Fibroblast of upper back skin (primary cell): ENCODE data around the gene MATCAP1.

Source experiments
- DNase-seq: peaks from one replicate; pipeline ENCODE4 v3.0.0-alpha.2; 2013

The MATCAP1 gene

GRCh38 chr16:67183627-67184452 lies at the start of gene MATCAP1:
Gene MATCAP1 (minus strand): TSS chr16:67183963. CDS start chr16:67180610, 3,353 bp downstream.
- peak; percentile 98 for DNase-seq

GRCh38 chr16:67230809-67231660 lies 47.3 kb upstream of the MATCAP1 start:
- no peak for DNase-seq

GRCh38 chr16:67229906-67230808 lies 46.4 kb upstream of the MATCAP1 start:
- DNase-seq = no peak

- DNase-seq = no peak
Measured at GRCh38 chr16:67228905-67229304, 45.1 kb upstream of the MATCAP1 start.

DNA sequence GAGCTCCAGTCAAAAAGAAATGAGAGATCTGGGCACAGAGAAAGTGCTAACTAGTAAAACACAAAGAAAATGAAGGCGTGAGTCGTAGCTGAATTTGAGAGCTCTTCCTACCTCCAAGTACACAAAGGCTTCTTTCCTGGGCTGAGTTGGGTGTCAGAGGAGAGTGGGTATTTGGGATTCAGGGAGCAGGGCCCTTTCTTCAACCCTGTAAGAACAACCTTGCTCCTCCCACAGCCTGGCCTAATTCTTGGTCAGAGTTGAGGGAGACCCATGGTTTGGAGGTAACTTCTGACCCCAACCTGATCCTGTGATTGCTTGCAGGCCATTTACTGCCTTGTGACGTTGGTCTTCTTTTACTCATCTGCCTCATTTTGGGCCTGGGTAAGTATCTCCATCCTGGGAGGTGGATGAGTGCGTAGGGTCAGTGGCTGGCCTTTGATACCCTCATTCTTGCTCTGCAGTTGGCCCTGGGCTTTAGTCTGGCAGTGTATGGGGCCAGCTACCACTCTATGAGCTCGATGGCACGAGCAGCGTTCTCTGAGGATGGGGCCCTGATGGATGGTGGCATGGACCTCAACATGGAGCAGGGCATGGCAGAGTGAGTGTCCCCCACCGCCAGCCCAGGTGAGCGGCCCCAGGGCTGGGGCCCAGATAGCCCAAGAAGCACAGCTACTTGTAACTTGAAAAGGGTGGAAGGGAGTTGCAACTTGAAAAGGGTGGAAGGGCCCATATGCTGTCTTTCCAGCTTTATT lies 44.4 kb upstream of the MATCAP1 start:
- DNase-seq = no peak

DNA sequence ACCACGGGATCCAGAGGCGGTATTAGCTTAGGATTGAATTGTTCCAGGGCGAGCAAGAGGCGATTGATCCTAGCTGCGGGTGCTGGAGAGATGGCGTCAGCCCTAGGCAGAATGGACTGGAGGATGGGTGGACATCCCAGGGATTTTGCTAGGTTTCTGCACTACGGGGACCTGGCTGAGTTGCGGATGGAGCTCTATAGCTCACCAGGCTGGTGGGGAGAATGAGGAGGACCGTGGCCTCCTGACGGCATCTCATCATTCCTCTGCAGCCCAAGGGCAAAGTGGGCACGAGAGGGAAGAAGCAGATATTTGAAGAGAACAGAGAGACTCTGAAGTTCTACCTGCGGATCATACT lies 43.8 kb upstream of the MATCAP1 start:
- no peak for DNase-seq

GRCh38 chr16:67226804-67227566 lies 43.2 kb upstream of the MATCAP1 start, which contains the start of gene TMEM208:
Gene TMEM208 (plus strand): TSS chr16:67227130. CDS start chr16:67227219, 89 bp downstream.
- DNase-seq = peak; percentile 99

DNA sequence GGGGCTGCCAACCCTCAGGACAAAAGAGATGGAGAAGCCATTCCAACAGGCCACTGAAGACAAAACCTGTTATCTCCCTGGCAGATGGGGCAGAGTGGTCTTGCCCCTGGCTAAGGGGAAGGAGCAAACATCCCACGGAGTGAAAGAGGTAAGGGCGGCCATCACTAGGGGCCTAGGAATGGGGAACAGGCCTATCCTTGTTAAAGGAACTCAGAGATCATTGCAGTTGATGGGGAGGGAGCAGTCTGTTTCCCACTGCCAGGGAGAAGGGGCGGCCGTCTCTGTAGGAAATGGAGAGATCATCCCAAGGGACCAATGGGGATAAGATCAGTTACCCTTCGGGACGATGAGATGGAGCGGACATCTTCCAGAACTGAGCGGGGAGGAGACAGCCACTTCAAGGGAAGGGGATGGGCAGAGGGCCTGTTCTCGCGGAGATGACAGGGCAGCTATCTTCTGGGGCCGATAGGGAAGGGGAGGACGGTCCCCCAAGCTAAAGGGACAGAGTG lies 42.6 kb upstream of the MATCAP1 start:
- no peak for DNase-seq

GRCh38 chr16:67223992-67224391 lies 40.2 kb upstream of the MATCAP1 start:
- DNase-seq = no peak

DNA sequence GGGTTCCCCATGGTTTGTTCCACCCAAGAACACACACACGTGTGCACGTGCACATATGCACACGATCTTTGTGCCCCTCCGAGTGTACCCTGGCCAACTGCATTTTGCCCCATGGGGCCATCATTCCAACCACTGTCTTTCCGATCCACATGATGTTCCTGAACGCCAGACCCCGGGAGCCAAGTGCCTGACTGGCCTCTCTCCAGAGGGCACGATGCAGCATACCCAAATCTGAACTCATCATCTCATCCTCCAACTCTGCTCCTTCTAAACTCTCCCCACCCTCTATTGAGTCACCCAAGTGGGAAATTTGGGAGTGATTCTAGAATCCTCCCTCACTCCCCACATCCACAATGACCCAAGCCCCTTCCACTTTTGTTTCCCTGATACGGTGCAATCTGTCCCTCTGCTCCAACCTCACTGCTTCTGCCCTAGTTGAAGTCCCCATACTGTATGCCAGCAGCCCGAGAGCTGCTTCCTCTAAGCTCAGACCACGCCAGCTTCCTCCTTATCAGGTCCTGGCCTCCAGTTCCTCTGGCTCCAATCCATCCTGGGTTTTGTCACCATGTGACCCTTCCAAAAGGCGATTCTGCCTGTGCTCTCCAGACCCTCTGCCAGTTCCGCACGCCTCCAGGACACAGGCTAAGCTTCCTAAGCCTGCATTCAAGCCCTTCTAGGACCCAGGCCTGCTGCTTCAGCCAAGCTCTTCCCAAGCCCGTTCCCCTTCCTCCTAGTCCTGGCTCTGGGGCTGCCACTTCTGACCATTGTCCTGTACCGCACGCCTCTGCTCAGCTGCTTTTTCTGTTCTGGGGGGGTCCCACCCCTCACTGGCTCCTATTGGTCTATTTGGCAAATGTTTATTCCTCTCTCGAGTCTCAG lies 33.1 kb upstream of the MATCAP1 start:
- DNase-seq = no peak

DNA sequence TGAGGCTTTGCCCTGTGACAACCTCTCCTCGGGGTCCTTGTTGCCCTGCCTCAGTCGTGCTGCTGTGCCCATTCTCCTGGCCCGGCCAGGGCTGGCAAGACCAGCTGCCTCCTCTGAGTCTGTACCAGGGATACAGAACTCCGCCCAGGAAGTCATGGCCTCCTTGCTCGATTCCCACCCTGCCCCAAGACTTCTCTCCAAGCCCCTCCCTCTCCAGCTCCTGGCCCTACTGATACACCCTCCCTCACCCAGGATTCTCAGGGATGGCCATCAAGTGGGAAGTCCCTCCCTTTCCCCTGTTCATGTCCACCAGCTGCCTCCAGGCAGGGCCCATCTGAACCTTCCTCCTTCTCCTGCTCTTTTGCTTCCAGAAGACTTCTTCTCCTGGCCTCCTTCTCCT lies 31.9 kb upstream of the MATCAP1 start:
- DNase-seq = no peak

GRCh38 chr16:67213197-67214019 lies 29.6 kb upstream of the MATCAP1 start:
- DNase-seq = no peak

DNA sequence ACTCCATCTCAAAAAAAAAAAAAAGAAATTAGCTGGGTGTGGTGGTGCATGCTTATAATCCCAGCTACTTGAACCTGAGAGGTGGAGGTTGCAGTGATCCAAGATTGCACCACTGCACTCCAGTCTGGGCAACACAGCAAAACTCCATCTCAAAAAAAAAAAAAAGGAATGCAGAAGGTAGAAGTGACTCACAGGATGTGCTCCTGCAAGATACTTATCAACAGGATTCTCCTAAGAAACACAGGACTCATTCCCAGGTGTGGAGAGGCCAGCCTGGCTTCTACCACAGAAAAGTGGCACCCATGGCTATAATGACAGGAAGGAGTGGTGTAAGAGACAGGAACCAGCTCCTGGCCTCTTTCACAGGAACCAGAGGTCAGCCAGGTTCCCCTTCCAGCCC lies 29.0 kb upstream of the MATCAP1 start:
- no peak for DNase-seq

- no peak for DNase-seq
Measured at GRCh38 chr16:67211674-67212073, 27.9 kb upstream of the MATCAP1 start.

DNA sequence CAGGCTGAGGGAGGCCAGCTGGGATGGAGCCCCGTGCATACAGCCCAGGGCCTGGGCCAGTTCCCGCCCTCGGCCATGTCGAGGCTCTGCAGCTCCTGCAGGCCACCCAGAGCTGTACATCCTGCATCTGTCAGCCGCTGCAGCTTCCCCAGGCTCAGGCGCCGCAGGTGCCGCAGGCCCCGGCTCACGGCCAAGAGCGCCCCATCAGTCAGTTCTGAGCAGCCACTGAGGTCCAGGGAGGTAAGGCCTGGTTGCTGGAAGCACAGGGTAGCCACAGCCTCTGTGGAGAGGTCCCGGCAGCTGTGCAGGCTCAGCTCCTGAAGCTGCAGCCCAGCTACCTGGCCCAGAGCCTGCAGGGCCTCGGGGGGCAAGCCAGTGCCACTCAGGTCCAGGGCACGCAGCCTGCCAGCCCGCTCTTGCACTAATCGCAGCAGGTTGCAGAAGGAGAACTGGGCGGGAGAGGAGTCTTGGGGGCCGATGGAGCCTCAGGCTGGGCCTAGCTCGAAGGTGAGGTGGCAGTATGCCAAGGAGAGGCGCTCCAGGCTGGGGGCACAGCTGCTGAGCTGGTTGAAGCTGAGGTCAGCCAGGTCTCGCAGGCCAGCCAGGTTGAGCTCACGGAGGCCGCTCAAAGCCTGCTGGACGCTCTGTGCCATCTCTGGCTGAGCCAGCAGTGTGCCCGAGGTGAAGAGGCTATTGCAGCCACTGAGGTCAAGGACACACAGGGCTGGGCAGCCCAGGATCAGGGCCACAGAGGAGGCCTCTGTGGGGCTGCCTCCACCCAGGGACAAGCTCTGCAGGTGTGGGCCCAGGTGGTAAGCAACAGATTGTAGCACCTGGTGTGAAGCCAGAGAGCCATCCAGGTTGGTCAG lies 26.5 kb upstream of the MATCAP1 start:
- no peak for DNase-seq

- no peak for DNase-seq
Measured at GRCh38 chr16:67209565-67209964, 25.8 kb upstream of the MATCAP1 start.

- no peak for DNase-seq
Measured at GRCh38 chr16:67208154-67208896, 24.6 kb upstream of the MATCAP1 start.
